ENCODE data around the gene RABAC1. TPM values are rescaled to one million over a fixed set of nuclear protein-coding genes. Genes with fewer than 3 reads are reported as not detected.

RABAC1 gene
- total and polyA plus RNA-seq, 2 of the 4 experiments (the other 2 are of a cell fraction): 117 to 276 TPM

- Histone ChIP-seq H3K14ac (replicated peaks; ENCODE audit: low read depth, low read length) (no peak within 1 kb of the TSS), H3K4ac (ENCODE audit: low read depth, low read length) (no peak within 1 kb of the TSS), H3K9ac (ENCODE audit: low read depth, low read length) (no peak within 1 kb of the TSS), H3K79me1 (ENCODE audit: low read depth in 1 of 2, low read length in 2 of 2) (no peaks in the 10 kb centered on the region), H2AFZ (replicated peaks; ENCODE audit: low read length, poor library complexity) (peak within 1 kb of the TSS; percentile 89), H2BK15ac (ENCODE audit: low read depth, low read length) (no peak within 1 kb of the TSS; the same call in 2 of the 3 replicates), H3K18ac (ENCODE audit: low read depth, low read length) (no peak within 1 kb of the TSS), H3K27ac (ENCODE audit: insufficient read depth, low read length) (no peak within 1 kb of the TSS), H4K8ac (ENCODE audit: low read depth in 2 of 2, low read length in 2 of 2) (no peak within 1 kb of the TSS), H2AK9ac (replicated peaks; ENCODE audit: low read depth, low read length, poor library complexity) (peak within 1 kb of the TSS; percentile 76), H2BK20ac (ENCODE audit: low read depth, low read length) (no peak within 1 kb of the TSS), H2BK120ac (ENCODE audit: low read depth, low read length) (no peak within 1 kb of the TSS), H3K9me1 (ENCODE audit: insufficient read depth, low read length) (no peaks in the 10 kb centered on the region; the same call in 1 of the 2 replicates), H3K4me2 (ENCODE audit: low read depth, low read length) (peak within 1 kb of the TSS; percentile 95), H3K27me3 (ENCODE audit: control insufficient read depth, insufficient read depth, low read length) (peaks cover 87% of the 10 kb centered on the region), H3K56ac (ENCODE audit: extremely low read depth, insufficient read depth, low read length) (no peak within 1 kb of the TSS), H3K23ac (ENCODE audit: low read depth, low read length) (peak within 1 kb of the TSS; percentile 84; the same call in 1 of the 2 replicates), H3K4me3 (ENCODE audit: insufficient read depth, low read depth, low read length) (peak within 1 kb of the TSS; percentile 43), H3K4me1 (ENCODE audit: control insufficient read depth, insufficient read depth, low read length) (peaks cover 7% of the 10 kb centered on the region), H2BK5ac (ENCODE audit: low read depth, low read length, poor library complexity, severe bottlenecking) (no peak within 1 kb of the TSS), H3K9me3 (ENCODE audit: control insufficient read depth, insufficient read depth, low read length) (peaks cover 3% of the 10 kb centered on the region; the same call in 1 of the 2 replicates), H3K36me3 (ENCODE audit: control insufficient read depth, insufficient read depth, low read length) (no peaks in the 10 kb centered on the region), H4K20me1 (ENCODE audit: insufficient read depth, low read length) (peaks cover 25% of the 10 kb centered on the region), H4K91ac (ENCODE audit: insufficient read depth, low read depth, low read length) (no peak within 1 kb of the TSS), H2AK5ac (ENCODE audit: low read depth, low read length) (peak within 1 kb of the TSS; percentile 58; the same call in 1 of the 2 replicates), H4K5ac (ENCODE audit: low read depth, low read length) (no peak within 1 kb of the TSS)
- ChIA-PET CTCF (no interaction called here), POLR2A (ENCODE audit: unreplicated experiment) (no interaction called here)
- TF ChIP-seq BHLHE40 (IDR thresholded peaks at IDR 0.05; ENCODE audit: low read depth, low read length): no peak
- TF ChIP-seq MXI1 (IDR thresholded peaks at IDR 0.05; ENCODE audit: borderline replicate concordance, low read depth, low read length): no peak
- no peak for TF ChIP-seq RFX5 (IDR thresholded peaks at IDR 0.05; ENCODE audit: low read depth, low read length)
- TF ChIP-seq RAD21 (IDR thresholded peaks at IDR 0.05; ENCODE audit: low read length): no peak
- TF ChIP-seq FOS (IDR thresholded peaks at IDR 0.05; ENCODE audit: low read depth, low read length): no peak
- no peak for TF ChIP-seq MAFK (IDR thresholded peaks at IDR 0.05; ENCODE audit: low read depth, low read length)
- no peak for TF ChIP-seq RCOR1 (IDR thresholded peaks at IDR 0.05; ENCODE audit: insufficient replicate concordance, low read length)
- TF ChIP-seq, protein P1, sequence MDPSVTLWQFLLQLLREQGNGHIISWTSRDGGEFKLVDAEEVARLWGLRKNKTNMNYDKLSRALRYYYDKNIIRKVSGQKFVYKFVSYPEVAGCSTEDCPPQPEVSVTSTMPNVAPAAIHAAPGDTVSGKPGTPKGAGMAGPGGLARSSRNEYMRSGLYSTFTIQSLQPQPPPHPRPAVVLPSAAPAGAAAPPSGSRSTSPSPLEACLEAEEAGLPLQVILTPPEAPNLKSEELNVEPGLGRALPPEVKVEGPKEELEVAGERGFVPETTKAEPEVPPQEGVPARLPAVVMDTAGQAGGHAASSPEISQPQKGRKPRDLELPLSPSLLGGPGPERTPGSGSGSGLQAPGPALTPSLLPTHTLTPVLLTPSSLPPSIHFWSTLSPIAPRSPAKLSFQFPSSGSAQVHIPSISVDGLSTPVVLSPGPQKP (IDR thresholded peaks at IDR 0.05; ENCODE audit: borderline replicate concordance, low read depth, low read length): no peak
- no peak for TF ChIP-seq USF2 (IDR thresholded peaks at IDR 0.05; ENCODE audit: low read depth, low read length)
- TF ChIP-seq NFE2L2 (IDR thresholded peaks at IDR 0.05; ENCODE audit: low read depth, low read length): no peak
- no peak for TF ChIP-seq MAZ (IDR thresholded peaks at IDR 0.05; ENCODE audit: borderline replicate concordance, low read depth, low read length)
- WGBS, 2 experiments (ENCODE audit: extremely low coverage in 2 of 2, insufficient read length in 1 of 2): 0% methylated on average over 3 of the region's 49 CpGs; no CpG with 5 or more reads in 1 of the 2 experiments
- in situ Hi-C loops (cut with MboI; ENCODE audit: low sequenced_read_pairs) (no loop called here), intact Hi-C loops (cut with micrococcal nuclease) (no loop called here), dilution Hi-C loops (cut with HindIII; ENCODE audit: low sequenced_read_pairs, unreplicated experiment) (no loop called here)
- no TSS peak for BruUV-seq (replicated peaks)
- no peak for DNase-seq
- ATAC-seq (ENCODE audit: low read depth): peak; percentile 63
Measured at GRCh38 chr19:41928221-41928683, 30.9 kb downstream of the RABAC1 start, which contains the start of gene ERFL. Gene ERFL (minus strand): TSS chr19:41928449. CDS start chr19:41912919, 15,530 bp downstream.

Measured in IMR-90 (cell line).